NOMO-1 treated with dmso at 0.1 percent for 144 hours (cell line): ENCODE data around the gene LAMB3.
A peak's percentile ranks its signal among the peaks of the same experiment; 100 is the strongest.

Source experiments
- DNase-seq: peaks from one replicate; lab custom pipeline; 2025; ENCODE audit not compliant: unreplicated experiment; lab: John Stamatoyannopoulos, UW

LAMB3 gene

DNA sequence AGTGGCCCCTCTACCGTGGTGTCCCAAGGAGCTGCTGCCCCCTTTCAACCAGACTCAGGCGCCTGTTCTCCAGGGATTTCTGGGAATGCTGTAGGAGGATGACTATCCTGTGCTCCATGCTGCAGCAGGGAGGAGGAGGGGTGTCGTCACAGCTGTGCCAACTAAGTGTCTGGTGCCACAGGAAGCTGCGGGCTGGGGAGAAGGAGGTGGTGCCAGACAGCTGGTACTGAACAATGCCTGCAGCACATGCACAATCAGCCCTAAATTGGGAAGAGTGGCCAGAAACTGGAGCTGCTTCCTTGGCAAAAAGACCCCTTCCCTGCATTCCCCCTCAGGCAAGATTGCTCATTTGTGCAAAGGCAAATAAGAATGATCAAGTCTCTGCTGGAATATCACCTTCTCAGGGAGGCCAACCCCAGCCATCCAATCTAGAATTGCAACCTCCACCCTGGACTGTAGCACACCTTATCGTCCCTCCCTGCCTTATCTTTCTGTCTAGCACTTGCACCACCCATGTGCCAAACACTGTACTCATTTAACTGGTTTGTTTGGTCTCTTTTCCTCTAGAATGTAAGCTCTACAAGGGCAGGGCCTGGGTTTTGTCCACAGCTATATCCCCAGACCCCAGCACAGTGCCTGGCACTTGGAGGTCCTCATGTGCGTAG lies 33.3 kb downstream of the LAMB3 start:
- no peak for DNase-seq

DNA sequence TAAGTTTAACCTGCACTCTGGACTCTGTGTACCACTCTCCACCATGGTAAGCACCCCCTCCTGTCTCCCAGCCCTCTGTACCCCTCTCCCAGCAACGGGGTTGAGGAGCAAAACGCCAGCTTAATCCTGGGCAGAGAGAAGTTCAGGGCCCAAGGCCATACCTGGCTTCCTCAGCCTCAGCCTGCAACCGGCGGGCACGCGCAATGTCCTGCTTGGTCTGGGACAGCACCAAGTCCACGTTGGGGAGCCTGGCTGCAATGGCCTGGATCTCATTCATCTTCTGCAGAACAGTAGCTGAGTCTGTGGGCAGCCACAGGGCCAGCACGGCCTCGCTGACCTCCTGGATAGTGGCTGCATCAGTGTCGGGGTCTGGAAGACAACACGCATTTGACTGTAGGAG lies 33.9 kb downstream of the LAMB3 start:
- DNase-seq, result no peak

DNA sequence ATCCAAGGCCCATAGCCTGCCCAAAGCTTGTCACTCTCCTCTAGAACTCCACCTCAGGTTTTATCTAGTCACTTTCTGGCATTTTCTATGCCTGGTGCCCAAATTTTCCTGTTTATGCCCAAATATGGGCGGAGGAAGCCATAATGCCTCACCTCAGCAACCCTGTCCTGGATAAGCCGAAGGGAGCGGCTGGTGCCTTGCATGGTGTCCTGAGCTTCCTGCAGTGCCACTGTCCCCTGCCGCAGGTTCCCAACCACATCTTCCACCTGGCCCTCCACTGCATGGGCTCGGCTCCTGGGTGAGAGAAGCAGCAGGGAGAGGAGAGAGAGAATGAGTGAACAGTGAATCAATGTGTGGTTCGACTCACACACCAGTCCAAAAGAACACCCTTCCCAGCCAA lies 34.5 kb downstream of the LAMB3 start:
- DNase-seq, result no peak

DNA sequence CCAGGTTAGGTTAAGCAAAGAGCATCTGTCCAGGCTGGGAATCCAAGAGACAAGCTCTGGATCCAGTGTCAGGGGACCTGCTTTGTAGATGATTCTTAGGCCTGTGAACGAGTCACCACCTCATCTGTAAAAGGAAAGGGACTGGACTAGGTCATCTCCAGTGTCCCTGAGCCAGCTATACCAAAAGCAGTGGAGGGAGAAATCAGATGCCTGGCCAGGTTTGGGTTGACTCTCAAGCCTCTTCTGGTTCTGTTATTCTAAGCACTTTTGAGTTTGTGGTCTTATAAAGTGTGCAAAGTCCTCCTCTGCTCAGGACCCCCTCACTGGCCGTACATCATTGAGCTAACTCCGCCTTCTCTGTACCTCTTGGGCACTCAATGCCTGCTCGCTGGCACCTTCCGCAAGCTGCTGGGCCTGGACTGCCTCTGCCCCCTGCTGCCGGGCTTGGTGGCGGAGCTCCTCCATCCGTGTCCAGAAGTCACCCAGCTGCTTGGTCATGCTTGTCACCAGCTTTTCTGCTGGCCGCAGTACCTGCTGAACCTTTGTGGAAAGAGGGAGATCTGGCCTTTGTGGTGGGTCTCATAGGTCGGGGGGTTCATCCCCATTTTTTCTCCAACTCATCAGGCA lies 35.1 kb downstream of the LAMB3 start:
- DNase-seq, result no peak

DNA sequence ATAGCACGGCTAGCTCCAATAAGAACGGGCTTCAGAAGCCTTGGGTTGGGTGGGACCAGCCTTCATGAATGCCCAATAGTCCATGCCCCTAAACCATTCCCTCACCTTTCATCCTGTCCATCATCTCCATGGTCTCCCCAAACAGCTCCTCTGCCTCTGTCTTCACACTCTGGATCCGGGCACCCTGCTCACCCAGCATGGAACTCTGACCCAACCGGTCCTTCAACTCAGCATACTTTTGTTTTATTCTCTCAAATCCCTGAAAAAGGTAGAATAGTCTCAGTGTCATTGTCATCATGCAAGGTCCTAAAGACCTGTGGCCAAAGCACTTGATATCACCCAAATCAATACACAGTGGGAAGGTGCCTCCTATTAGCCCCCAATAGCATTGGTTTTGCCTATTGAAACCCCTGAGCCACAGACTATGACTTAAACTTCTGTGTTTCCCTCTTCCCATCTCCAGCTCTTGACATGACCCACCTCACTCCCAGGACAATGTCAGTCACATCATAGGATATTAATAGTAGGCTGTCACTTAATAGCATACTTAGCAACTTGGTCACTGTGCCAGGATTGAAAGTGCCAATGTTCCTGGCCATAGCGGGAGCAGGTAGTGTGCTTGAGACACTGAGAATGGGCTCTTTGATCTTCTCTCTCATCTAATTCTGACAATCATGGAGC lies 35.7 kb downstream of the LAMB3 start:
- no peak for DNase-seq

DNA sequence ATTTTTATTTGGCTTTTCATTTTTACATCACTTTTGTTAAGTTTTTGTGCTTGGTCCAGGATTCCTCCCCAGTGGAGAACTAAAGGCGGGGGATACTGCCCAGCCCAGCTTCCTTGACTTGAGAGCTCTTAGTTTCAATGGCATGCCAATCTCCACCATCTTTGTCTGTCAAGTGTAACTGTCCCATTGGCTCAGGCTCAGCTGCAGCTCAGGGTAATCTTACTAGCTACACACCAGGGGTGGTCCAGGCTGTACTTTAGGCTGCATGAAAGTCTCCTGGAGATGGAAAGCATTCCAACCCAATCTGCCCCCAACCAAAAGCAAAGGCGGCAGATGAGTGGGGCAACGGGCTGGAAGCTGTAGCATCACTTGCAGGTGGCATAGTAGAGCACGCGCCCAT lies 37.3 kb downstream of the LAMB3 start:
- no peak for DNase-seq

DNA sequence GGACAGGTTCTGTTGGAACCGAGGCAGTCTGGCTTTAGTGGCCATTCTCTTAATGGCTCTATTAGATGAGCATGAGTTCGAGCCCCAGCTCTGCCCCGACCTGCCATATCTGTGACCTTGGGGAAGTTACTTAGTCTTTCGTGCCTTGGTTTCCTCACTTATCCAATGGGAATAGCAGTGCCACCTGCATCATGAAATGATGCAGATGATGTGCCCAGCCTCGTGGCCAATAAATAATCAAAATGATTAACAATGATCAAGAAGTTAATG lies 38.1 kb downstream of the LAMB3 start:
- no peak for DNase-seq

DNA sequence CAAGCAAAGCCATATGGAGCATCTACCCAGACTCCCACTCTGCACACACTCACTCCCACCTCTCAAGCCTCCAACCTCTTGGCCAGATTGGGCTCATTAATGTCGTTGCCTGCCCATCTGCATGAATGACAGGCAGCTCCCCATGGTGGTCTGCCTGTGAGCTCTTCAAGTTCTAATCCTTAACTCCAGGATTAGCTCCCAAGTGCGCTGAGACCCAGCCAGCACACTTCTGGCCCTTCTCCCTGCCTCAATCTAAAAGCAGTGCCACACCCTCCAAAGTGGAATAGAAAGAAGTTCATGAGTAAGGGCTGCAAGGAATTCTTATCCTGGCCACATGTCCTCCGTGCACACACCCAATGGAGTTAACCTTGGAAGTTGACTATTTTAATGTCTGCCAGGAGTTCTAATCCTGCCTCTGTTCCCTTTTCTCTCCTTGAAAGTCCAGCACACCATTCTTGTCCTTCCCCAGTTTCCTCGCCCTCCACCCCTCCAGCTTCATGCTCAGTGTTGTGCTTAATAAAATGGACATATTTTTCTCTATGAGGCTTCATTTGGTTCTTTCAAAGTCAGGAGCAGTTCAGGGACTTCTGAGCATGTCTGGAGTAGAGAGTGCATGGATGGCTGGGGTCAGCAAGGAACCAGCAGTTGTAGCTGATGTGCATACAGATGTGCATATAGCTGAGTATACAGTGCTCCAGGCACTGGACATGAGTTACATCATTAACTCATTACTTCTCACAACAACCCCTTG lies 38.6 kb downstream of the LAMB3 start:
- no peak for DNase-seq

DNA sequence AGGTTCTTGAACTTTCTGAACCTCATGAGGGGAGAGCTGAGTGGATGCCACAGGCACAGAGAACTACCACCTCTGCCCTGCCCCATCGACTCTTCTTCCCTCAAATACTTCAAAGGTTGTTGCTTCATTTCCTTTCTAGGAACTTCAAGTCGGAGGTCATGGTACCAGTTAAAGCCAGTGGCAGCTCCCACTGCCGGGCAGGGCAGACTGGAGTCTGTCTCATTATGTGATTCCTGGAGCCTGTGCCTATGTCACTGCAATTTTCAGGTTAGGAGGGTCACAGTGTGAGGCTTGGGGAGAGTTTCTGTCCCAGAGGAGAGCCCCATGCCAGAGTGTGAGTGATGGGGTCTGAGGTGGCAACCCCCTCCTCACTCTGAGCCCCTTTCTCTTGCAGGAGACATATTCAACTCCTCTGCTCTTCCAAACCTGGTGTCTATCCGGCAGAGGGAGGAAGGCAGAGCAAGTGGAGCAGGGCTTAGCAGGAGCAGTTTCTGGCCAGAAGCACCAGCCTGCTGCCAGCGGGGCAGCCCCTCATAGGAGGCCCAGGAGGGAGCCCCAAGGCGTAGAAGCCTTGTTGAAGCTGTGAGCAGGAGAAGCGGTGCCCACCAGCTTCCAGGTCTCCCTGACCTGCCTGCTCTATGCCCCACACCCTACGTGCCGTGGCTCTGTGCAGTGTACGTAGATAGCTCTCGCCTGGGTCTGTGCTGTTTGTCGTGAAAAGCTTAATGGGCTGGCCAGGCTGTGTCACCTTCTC lies 39.4 kb downstream of the LAMB3 start:
- no peak for DNase-seq

DNA sequence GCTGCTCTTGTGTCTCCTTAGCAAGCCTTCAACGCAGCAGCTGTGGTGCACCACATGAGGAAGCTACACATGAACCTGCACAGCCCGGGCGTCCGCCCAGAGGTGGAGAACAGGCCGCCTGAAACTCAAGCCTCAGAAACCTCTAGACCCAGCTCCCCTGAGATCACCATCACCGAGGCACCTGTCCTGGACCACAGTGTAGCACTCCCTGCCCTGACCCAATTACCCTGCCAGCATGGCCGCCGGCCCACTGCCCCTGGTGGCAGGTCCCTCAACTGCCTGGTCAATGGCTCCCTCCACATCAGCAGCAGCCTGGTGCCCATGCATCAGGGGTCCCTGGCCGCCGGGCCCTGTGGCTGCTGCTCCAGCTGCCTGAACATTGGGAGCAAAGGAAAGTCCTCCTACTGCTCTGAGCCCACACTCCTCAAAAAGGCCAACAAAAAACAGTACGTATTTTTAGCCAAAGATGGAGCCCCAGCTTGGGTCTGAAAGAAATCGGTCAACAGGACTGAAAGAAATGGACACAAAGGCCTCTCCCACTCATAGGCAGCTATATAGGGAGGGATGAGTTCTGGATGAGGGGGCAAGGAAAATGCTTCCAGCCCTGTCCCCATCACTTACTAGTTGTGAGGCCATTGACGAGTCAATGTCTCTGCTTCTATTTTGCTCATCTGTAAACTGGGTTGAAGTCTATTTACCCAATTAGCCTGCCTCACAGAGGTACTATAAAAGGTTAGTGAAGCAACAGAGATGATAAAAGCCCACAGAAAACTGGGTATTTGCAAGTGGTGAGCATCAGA lies 40.3 kb downstream of the LAMB3 start:
- no peak for DNase-seq

DNA sequence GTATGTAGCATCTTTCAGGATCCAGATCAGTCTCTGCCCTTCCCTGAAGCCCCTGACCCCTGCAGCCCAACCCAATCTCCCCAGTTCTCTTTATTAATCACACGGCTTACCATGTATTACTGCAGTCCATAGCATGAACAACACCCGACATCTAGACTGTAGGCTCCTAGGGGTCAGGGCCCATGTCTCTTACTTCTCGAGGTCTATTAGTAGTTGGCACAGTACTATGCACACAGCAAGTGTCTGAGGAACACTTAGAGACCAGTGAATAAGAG lies 41.7 kb downstream of the LAMB3 start:
- DNase-seq, result no peak

DNA sequence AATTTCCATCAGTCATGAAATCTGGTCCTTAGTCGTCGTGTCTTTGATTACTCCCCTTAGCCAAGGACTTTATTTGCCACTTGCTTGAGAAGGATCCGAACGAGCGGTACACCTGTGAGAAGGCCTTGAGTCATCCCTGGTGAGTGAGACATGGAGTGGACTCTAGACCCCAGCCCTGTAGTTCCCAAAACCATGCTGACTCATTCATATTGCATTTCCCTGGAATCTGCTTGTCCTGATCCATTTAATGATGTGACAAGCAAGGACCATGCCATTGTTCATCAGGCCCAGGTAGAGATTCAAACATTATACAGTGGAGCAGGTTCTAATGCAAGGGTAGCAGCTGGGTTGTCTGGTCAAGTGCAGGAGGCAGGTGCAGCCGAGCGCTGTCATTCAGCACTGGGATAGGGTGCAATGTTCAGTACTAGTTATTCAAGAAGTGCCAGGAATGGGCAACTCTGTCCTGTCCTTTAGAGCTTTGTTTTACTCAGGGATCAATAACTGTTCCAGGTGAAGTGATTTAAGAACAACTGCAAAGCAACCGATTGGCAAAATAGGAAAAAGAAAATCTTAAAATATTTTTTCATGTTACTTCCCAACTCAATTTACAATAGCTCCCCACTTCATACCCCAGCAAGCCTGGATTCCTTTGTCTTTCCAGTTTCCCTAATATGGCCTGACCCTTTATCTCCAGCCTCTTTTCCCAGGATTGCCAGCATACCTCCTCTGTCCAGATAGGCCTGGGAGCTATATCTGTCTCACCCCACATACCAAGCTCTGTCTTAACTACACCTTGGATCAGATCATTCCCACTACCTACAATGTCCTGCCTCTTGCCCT lies 42.2 kb downstream of the LAMB3 start:
- no peak for DNase-seq

DNA sequence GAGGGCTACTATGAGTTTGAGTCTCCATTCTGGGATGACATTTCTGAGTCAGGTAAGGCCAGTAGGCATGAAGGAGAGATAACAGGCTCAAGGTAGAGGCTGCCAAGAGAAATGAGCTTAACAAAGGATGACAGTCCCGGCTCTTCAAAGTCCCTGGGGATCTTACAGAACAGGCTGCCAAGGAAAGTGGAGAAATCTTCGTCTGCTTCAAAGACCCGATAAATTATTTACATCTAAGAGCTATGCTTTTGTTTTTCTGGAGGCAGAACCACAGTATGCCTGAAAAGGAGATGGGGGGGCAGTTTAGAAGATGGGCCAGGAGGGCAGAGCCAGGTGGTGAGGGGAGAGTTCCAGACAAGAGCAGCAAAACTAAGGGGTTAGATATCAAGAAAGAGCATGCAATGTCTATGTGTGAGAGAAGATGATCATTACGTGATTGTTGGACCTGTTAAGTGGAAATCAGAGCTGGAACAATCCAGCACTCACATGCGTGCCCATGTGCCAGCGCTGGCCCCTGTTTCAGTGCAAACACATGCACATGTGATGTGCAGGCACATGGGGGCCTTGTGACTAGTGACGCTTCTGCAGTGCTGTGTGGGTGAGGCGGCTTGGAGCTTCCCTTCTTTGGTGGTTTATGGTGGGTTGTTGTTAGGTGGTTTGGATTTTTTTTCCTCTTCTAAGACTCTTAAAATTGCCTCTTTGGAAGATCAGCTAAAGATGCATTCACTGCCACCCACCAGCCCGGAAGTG lies 43.0 kb downstream of the LAMB3 start:
- DNase-seq, result no peak

DNA sequence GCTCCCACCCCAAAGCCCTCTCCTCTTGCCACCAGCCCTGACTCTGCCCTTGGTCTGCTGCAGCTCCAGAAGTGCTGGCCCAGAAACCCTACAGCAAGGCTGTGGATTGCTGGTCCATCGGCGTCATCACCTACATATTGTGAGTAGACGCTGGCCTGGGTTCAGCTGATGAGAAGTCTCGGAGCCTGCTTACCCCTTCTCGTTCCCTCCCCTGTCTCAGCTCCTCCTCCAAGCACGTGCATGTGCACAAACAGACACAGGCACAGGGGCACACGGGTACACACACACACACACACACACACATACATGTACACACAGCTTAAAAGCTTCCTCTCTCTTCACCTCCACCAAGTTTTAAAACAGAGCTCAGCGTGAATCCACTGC lies 44.4 kb downstream of the LAMB3 start:
- no peak for DNase-seq

DNA sequence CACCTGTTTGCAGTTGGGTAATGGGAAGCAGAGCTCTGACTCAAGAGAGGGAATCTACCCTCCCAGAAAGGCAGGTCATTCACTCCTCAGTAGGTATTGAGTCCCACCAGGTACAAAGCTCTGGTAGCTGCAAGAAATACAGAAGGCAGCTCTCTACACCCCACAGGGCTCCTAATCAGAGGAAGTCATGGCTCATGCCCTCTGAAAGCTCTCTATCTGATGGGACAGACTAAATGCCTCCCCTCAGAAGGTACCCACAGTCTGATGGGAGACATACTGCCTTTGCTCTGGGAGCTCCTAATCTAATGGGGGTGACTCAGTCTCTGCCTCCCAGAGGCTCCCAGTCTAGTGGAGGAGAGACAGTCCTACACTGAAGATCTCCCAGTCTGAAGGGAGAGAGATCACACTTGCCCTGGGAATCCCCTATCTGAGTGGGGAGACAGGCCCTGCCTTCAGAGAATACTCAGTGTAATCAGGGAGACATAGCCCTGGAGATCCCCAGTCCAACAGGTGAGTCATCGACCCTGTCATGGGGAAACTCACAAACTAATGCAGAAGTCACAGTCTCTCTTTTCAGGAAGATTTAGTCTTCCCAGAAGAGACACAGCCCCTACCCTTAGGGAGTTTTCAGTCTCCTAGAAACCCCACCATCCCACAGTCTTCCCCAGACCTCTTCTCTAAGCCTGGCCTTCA lies 45.0 kb downstream of the LAMB3 start:
- DNase-seq, result no peak

DNA sequence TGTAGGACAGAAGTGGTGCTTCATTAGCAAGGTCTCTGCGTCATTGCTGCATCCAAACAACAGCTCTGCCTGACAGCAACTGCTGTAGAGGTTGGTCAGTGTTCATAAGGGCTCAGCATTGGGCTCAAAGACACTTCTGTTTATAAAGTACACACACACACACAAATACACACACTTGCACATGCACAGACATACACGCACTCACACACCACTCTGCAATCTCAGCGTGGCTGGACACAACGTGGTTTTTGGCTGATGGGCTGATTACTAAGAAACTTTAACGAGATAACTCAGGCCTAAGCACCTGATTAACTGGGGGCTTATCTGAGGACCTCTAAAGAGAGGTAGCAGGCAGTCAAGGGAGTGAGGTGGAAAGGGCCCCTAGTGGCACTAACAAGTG lies 48.3 kb downstream of the LAMB3 start:
- no peak for DNase-seq

DNA sequence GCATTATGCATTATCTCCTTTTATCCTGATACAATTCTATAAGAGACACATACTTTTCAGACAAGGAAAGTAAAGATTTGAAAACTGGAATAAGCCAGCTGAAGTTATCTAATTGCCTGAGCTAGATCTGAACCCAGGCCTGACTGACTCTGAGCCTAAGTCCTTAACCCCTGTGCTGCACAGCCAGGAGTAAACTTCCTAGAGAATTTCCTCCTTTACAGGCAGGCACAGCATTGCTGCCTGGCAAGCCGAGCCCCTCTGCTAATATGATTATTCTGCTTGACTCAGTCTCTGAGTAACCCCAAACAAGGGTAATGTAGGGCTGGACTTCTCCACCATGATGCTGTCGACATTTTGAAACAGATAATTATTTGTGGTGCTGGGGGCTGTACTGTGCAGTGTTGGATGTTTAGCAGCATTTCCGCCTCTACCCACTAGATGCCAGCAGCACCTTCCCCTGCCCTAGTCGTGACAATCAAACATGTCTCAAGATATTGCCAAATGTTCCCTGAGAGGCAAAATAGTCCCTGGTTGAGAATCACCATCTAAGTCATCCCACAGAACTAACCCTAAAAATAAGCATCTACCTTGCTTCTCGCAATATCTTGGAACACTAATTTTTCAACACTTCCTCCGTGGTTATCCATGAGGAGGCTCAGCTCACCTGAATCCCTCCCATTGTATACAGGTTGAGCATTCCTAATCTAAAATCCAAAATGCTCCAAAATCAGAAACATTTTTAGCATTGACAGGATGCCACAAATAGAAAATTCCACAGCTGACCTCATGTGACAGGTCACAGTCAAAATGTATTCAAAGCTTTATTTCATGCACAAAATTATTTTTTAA lies 50.2 kb downstream of the LAMB3 start:
- DNase-seq, result peak; percentile 21

DNA sequence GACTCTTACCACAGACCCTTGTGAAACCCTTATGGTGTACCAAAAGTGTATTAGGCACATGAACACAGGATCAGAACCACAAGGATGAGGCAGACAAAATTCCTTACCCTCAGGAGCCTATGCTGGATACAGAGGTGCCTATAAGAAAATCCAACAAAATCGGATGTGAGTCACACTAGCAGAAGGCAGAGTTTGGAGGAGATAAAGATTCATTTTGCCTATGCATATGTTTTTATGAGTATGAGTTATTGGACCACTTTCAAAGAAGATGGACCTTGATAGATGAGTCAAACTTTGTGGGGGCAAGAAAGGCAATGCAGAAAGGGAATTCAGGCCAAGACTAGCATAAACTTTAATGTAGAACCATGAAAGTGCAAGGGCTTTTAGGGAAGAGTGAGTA lies 51.7 kb downstream of the LAMB3 start:
- DNase-seq, result no peak
